DOHH2 (cell line): Measurements from ENCODE around the gene FBXW5.

Experiments
- EZH2phosphoT487 ChIP-seq: fragments of 200-600 bp; sonication (generic); IDR thresholded peaks from 2 replicates; pipeline ENCODE4 v1.6.1; 2017; ENCODE audit warnings: borderline replicate concordance, mild to moderate bottlenecking, antibody characterized with exemption, low read length, moderate library complexity, mixed read lengths
- TF ChIP-seq, protein P1 (sequence below): fragments of 200-600 bp; sonication (generic); IDR thresholded peaks from one replicate; pipeline ENCODE4 v1.5.1; 2014; ENCODE audit warnings: antibody characterized with exemption, mild to moderate bottlenecking, low read depth, low read length; ENCODE audit not compliant: poor library complexity, severe bottlenecking

DNA sequence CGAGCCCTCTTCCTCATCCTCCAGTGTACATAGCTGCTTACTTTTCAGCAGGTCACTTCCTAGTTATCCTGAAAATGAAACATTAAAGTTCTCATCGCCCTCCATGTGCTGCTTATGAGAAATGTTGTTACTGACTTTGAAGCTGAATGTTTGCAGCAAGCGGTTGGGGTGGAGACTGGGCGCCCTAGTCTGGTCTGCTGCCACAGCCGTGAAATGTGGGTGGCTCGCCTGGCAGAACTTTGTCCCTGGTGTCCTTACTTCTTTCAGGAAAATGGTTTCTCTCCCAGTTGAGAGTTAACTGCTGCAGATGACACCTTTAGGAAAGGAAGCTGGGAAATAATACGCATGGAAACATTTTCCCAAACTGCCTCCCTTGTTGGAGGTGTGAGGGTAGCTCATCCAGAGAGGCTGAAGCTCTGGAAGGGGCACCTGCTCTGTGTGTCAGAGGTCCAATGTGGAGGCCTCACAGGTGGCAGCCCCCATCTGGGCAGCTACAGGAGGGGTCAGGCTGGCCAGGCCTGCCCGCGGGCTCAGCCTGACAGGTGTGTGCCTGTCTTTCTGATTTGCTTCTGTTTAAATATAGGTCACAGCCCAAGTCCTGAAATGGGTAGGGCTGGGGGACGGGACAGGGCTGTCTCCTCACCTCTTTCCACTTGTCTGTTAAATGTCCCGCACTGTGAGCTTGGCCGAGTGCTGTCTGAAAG lies 34.2 kb downstream of the FBXW5 start:
- TF ChIP-seq, protein P1, sequence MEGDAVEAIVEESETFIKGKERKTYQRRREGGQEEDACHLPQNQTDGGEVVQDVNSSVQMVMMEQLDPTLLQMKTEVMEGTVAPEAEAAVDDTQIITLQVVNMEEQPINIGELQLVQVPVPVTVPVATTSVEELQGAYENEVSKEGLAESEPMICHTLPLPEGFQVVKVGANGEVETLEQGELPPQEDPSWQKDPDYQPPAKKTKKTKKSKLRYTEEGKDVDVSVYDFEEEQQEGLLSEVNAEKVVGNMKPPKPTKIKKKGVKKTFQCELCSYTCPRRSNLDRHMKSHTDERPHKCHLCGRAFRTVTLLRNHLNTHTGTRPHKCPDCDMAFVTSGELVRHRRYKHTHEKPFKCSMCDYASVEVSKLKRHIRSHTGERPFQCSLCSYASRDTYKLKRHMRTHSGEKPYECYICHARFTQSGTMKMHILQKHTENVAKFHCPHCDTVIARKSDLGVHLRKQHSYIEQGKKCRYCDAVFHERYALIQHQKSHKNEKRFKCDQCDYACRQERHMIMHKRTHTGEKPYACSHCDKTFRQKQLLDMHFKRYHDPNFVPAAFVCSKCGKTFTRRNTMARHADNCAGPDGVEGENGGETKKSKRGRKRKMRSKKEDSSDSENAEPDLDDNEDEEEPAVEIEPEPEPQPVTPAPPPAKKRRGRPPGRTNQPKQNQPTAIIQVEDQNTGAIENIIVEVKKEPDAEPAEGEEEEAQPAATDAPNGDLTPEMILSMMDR: no peak
- no peak for TF ChIP-seq EZH2phosphoT487
